ENCODE measurements around the gene GLIPR1L2.
"Not testable (repeated sequence)": the region's sequence is repeated elsewhere in the genome, so short reads cannot be mapped to it uniquely, and the experiment has no call there.

GLIPR1L2 gene

DNA sequence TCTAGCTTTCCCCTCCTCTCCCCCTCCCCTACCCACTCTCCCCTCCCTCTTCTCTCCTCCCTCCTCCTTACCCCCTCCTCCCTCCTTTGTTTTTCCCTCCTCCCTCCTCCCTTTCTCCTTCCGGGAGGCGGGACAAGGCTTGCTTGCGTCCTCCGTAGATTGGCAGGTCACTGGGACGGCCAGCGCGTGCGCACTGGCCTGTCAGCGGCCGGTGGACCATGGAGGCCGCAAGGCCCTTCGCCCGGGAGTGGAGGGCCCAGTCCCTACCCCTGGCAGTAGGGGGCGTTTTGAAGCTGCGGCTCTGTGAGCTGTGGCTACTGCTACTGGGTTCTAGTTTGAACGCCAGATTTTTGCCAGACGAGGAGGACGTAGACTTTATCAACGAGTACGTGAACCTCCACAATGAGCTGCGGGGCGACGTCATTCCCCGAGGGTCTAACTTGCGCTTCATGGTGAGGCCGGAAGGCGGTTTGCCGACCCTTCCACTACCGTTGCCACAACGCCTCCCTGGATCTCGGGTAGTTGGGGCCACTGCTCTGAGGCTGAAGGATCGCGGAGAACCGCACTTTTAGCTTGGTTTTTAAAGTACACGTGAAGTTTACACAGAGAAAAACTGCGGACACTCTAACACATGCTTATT lies at the start of gene GLIPR1L2:
TSS of gene GLIPR1L2 (plus strand) at position 191 of the 640 bp plus-strand sequence. CDS start at position 219, 28 bp downstream.
- peak; percentile 100 for DNase-seq

DNA sequence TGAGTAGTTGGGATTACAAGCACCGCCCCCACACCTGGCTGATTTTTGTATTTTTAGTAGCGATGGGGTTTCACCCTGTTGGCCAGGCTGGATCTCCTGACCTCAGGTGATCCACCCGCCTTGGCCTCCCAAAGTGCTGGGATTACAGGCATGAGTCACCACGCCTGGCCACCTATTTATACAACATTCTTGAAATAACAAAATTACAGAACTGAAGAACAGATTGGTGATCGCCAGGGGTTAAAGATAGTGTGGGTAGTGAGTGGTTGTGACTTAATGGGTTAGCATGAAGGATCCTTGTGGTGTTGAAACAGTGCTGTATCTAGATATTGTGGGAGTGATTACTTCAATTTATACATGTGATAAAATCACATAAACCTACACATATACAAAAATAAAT lies 49.0 kb upstream of the GLIPR1L2 start:
- no peak for DNase-seq

DNA sequence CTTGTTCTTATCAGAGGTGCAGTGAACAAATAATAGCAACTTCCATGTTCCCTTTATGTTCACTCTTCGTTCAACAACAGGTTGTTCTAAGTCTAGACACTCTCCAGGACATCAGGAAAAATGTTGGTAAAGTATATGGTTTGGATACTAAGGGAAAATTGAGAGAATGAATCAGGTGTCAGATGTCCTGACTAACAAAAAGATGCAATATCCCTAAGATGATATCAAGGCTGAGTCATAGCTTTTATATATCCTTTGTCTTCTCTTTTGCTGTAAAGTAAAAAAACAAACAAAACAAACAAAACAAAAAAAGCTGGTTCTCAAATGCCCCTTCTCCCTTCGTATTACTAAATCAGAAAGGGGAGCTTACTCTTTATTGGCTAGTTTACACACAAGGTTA lies 45.4 kb upstream of the GLIPR1L2 start:
- DNase-seq, result no peak

DNA sequence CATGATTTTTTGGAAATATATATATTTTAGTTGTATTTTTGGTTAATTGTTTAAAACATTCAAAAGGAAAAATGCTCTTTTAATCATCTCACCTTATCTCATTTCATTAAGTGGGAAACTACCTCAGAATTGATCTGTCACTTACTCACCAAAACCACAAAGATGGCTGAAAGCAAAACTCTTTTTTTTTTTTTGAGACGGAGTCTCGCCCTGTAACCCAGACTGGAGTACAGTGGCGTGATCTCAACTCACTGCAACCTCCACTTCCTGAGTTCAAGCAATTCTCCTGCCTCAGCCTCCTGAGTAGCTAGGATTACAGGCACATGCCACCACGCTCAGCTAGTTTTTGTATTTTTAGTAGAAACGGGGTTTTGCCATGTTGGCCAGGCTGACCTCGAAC lies 44.7 kb upstream of the GLIPR1L2 start:
- not testable (repeated sequence) for DNase-seq

DNA sequence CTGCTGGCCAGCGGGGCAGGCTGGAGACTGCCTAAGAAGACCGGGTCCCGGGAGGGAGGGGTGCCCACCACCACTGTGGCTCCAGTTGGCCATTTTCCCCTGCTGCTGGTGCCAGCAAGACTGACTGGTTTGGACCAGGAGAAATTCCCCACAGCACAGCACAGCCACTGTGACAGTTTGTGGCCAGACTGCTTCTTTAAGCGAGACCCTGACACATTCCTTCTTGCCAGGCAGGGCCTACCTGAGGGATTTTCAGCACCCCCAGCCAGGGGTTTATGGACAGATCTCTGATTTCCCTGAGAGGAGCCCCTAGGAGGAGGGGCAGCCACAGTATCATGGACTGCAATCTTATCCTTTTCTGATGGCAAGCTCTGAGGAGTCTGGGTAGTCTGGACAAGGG lies 40.9 kb upstream of the GLIPR1L2 start:
- DNase-seq, result no peak

DNA sequence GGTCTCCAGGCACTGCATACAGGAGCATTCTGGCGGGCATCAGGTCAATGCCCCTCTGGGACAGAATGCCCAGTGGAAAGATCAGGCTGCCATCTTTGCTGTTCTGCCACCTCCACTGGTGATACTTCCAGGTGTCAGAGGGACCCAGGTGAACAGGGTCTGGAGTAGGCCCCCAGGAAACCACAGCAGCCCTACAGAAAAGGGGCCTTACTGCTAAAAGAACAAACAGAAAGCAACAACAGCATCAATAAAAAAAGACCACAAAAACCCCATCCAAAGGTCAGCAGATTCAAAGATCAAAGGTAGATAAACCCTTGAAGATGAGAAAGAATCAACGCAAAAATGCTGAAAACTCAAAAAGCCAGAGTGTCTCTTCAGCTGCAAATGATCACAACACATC lies 40.5 kb upstream of the GLIPR1L2 start:
- no peak for DNase-seq

DNA sequence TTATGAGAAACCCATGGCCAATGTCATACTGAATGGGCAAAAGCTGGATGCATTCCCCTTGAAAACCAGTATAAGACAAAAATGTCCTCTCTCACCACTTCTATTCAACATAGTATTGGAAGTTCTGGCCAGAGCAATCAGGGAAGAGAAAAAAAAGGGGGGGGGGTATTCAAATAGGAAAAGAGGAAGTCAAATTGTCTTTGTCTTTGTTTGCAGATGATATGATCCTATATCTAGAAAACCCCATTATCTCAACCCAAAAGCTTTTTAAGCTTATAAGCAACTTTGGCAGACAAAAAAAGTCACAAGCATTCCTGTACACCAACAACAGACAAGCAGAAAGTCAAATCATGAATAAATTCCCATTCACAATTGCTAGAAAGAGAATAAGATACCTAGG lies 36.9 kb upstream of the GLIPR1L2 start:
- no peak for DNase-seq

DNA sequence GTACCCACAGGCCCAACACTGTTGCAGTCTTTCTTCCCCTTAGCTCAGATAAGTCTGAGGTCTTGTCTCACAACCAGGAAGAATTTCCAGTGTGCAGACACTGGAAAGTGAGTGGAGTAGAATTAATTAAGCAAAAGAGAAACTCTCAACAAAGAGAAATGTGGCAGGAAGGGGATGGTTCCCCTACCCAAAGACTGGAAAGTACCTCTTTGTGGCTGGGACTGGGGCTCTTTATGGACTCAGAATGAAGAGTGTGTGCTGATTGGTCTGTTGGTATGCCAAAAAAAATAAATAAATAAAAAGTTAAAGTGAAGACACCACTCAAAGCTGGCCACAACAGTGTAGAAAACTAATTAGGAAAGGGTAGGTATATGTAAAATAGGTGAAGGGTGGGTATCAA lies 30.0 kb upstream of the GLIPR1L2 start:
- DNase-seq, result no peak

DNA sequence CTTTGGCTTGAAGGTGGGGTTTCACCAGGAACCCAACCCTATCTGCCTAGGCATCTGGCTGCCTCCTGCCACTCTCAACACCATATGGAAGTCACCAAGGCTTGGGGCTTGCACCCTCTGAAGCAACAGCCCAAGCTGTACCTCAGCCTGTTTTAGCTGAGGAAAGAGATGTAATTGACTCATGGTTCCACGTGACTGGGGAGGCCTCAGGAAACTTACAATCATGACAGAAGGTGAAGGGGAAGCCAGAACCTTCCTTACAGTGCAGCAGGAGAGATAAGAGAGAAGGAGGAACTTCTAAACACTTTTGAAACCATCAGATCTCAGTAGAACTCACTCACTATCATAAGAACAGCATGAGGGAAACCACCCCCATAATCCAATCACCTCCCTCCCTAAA lies 29.5 kb upstream of the GLIPR1L2 start:
- no peak for DNase-seq

DNA sequence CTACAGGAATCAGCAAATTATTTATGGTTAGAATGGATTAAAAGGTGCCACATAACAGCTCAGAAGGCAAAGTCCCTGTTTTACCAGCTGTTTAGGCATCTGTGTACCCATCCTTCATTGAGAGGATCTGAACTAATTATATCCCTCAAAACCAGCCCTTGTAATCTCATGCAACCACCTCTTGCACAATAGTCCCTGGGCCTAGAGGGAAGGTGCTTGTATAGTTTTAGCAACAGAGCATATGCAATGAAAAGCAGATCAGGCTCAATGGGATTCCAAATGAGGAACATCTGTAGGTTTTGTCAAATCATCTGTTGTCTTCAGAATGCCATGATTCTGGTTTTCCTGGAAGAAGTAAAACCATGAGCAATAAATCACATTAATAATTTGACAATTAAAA lies 26.0 kb upstream of the GLIPR1L2 start:
- no peak for DNase-seq

DNA sequence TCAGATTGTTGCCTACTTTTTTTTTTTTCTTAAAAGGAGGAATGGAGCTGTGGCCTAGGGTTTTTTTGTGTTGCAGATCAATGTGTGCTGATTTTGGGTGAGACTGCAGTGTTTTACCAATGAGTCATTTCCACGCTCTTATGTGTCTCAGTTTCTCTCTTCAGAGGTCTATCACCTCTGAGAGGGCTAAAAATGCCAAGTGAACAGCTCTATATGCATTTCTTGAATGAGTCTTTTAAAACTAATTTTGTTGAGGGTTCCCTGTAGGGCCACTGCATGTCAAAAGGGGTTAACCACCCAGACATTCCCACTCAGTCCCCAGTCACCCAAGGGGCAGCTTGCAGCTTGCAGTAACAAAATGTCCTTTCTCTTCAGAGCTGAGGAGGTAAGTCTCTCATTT lies 24.3 kb upstream of the GLIPR1L2 start:
- DNase-seq, result no peak

DNA sequence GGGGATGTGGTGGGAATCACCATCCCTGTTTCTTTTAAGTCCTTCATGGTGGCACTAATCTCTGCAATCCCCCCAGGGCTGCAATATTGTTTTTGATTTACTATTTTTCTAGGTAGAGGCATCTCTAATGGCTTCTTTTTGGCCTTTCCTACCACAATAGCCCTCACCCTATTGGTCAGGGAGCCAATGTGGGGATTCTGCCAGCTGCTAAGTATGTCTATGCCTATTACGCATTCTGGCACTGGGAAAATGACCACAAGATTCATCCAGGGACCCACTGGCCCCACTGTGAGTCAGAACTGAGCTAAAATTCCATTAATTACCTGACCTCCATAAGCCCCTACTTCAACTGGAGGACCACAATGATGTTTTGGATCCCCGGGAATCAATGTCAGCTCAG lies 15.9 kb upstream of the GLIPR1L2 start:
- no peak for DNase-seq

DNA sequence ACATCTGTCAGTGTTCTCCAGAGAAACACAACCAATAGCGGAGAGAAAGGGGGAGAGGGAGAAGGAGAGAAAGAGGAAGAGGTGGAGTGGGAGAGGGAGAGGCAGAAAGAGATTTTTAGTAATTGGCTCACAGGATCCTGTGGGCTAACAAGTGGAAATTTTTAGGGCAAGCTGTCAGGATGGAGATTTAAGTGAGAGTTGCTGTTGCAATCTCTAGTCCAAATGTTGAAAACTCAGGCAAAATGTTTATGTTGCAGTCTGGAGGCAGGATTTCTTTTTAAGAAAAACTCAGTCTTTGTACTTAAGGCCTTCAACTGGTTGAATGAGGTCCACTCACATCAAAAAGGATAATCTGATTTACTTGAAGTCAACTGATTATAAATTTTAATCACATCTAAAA lies 12.5 kb upstream of the GLIPR1L2 start:
- DNase-seq, result no peak

DNA sequence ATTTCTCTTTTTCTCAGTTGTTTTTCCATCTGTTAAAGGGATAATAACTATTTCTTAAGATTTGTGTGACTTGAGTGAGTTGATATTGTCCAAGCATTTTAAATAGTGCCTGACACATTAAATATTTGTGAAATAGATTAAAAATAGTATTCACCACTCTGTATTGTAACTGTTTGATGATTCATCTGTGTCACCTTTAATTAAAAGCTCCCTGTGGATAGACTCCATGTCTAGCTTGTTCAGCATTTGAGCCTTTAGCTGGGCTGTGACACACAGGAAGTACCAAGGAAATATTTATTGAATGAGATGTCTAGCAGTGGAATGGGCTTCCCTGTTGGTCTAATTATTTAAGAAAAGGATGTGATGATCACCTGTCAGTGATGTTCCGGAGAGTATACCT lies 1.8 kb upstream of the GLIPR1L2 start:
- DNase-seq, result no peak

DNA sequence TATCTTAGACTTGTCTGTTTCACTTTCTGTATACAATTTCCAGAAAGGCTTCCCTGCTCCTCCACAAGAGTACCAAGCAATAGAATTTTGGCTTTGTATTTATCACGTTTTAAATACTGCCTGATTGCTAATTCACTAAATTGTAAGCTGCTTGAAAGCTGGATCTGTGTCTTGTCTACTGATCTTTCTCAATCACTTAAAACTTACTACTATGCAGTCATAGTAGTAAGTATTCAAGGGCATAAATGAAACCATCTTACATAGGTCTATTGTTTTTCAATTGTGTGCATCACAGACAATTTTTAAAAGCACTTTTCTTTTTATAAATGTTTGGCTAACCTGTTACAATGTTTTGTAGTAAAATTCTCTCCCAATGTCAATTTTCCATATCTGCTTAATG lies 1.2 kb upstream of the GLIPR1L2 start:
- no peak for DNase-seq

DNA sequence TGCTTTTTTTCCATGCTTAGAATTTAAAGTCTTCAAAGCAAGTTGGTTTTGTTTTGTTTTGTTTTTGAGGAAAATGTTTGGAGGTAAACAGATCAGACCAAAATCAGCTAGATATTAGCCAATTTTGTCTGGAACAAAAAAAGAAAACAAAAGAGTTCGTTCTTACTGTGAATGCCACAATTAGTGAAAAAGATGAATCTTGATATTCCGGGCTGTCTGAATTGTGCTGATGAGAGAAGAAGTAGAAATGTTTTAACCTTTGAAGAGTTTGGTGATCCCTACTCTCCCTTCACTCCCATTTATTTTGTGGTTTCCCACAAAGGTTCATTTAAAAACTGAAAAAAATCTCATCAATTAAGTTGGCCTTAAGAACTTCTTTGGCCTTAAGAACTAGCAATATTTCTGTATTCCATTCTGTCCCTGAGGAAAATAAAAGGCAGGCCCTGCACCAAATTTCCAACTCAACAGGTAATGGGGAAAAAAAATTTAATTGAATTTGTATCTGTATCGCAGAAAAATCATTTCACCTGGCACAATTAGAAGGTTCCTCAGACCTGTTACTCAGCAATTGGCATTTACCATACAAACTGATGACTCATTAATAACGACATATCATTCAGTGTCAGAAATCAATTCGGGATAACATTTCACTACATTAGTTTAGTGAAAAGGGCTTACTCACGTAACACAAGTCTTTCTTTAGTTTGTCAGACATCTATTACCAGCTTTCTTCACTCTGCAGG lies 562 bp upstream of the GLIPR1L2 start:
- DNase-seq, result no peak

DNA sequence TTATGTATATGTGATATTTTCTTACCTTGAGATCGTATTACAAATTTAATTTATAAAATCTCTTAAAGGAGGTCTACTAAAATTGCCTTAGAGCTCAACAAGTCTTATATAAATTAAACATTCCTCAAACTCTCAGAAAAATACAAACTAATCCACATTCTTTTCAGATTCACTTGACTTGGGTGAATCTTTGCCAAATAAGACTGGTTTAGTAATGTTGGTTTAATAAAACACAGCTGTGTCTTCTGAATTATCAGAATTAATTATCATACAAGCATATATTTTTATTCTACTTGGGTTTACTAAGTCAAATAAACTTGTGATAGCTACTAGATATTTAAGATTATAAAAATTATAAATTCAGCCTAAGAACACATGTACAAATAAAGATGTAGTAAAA lies 13.3 kb downstream of the GLIPR1L2 start:
- no peak for DNase-seq

DNA sequence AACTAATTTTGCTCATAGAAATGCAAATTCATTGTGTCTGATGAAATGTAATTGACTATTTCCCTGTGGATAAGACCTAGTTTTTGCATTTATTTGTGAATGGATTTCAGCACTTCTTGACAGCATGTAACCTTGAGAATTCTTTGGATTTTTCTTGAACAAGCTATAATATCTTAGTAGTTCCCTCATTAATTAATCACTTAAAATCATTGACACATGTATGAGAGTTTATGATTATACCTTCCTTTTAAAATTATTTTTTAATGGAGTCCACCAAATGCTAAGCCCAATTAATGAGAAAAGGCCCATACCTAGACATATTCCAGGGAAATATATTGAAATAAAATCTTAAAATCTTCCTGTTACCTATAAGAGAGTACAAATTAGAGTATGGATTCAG lies 16.8 kb downstream of the GLIPR1L2 start:
- DNase-seq, result no peak

DNA sequence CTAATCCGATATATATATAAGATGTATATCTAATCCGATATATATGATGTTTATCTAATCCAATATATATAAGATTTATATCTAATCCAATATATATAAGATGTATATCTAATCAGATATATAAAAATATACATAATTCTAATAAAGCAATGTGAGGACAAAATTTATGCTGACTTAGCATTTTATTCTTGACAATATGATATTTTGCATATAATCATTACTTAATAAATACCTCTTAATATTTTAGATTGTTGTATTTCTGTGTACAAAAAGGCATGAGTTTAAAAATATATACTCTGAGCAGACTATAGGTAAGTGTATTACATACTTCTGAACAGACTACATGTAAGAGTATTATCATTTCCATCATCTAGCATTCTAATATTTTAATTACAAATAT lies 18.9 kb downstream of the GLIPR1L2 start:
- DNase-seq, result no peak

DNA sequence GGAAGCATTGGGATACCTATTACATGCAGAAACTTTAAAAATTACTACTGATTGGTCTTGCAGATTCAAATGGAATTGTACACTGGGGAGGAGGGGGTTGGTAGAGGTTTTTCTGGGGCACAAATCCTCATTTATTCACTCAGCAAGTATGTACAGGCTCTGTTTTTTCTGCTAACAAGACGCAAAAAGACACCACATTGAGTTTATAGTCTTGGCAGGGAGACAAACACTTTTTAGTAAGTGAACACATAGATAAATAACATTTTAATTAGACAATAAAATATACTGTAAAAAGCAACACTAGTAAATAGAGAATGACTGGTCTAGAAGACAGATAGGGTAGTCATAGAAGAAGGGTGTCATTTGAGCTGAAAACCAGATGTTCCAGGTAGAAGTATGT lies 23.8 kb downstream of the GLIPR1L2 start:
- DNase-seq, result no peak

DNA sequence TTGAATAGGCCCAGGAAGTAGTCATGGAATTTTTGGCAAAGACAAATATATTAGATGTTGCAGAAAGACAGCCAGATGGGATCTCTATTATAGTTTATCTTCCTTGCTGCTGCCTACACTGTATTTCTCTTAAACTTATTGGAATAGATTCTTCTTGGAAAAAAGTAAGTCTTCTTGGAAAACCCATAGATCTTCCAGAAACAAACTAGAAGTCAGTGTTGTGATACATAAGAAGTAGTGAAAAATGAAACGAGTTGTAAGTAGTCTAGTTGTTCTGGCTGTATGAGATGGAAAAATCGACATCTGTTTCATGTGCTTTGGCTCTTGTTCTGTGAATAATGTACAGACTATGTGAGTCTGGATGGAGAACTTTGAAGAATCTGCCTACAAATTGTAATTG lies 29.0 kb downstream of the GLIPR1L2 start:
- DNase-seq, result no peak

DNA sequence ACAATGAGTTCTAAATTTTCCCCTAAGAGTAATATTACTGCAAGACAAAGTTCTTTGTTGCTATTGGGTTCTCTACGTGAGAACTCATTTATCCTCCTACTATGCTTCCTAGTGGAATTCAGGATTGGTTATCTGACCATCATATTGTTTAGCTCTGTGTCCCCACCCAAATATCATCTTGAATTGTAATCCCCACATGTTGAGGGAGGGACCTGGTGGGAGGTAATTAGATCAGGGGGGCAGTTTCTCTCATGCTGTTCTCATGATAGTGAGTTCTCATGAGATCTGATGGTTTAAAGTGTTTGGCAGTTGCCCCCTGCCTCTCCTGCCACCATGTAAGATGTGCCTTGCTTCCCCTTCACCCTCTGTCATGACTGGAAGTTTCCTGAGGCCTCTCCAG lies 36.6 kb downstream of the GLIPR1L2 start:
- DNase-seq, result no peak

DNA sequence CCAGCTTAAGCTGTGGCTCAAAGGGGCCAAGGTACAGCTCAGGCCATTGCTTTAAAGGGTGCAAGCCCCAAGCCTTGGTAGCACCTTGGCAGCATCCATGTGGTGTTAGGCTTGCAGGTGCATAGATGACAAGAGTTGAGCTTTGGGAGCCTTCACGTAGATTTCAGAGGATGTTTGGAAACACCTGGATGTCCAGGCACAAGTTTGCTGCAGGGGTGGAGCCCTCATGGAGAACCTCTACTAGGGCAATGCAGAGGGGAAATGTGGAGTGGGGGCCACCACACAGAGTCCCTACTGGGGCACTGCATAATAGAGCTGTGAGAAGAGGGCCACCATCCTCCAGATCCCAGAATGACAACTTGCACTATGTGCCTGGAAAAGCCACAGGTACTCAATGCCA lies 37.9 kb downstream of the GLIPR1L2 start:
- DNase-seq, result no peak

DNA sequence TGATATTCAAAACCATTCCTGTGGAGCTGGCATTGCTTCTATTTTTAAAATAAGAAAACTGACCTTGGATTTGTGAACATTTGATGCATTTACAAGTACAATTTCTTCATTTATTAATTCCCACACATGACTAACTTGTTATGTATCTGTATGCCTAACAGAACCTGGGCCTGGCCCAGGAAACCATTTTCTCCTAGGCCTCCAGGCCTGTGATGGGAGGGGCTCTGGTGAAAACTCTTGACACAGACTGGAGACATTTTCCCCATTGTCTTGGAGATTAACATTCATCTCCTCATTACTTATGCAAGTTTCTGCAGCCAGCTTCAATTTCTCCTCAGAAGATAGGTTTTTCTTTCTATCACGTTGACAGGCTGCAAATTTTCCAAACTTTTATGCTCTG lies 42.0 kb downstream of the GLIPR1L2 start:
- DNase-seq, result no peak

DNA sequence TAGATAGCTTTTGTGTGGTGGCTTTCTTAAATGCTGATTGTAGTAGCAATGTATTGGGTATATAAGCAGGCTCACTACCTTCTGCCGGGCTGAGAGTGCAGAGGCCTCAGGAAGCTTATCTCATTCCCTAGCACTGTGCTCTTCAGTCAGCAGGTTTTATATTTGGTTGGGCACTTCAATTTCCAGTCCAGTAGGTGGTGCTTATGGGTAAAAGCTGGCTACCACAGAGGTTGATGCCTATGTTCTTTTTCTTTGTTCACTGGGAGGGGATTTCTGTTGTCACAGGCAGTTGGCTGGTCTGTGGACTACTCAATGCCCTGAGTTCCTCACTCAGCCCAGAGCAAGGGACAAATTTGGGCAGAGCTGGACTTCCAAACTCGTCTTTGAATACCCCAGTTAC lies 46.7 kb downstream of the GLIPR1L2 start:
- no peak for DNase-seq
